ENCODE data around the gene CDH23. TPM values are rescaled to one million over a fixed set of nuclear protein-coding genes. Genes with fewer than 3 reads are reported as not detected.

CDH23 gene
- total and polyA plus RNA-seq, 2 of the 8 experiments (the other 6 are each of a cell fraction or from before 2014, with no cell fraction given) = 1.9 to 4.9 TPM

- H3K9ac ChIP-seq (replicated peaks in 1 of 4; ENCODE audit: extremely low read depth in 1 of 4, low read depth in 3 of 4, low read length in 3 of 4) = no peak overlapping the region
- no peak overlapping the region for H4K91ac ChIP-seq (replicated peaks; ENCODE audit: insufficient read length, low read length)
- DNase-seq (ENCODE audit: low read depth in 1 of 2, low spot score in 2 of 2) = no peak
- H2BK12ac ChIP-seq (ENCODE audit: low read depth, low read length) = peak overlapping the region; percentile 80; the same call in 1 of the 2 replicates
- H2AFZ ChIP-seq (ENCODE audit: low read length) = no peak overlapping the region
- 100% methylated on average over 1 of the region's 1 CpG; no CpG with 5 or more reads in 1 of the 2 experiments for WGBS, 2 experiments (ENCODE audit: extremely low coverage in 1 of 2, insufficient coverage in 1 of 2, insufficient read length in 1 of 2, insufficient replicate concordance in 2 of 2, low coverage in 1 of 2, low lambda C conversion rate in 2 of 2, missing lambda C conversion rate in 1 of 2)
- no peaks in the 10 kb centered on the region for H3K79me1 ChIP-seq (ENCODE audit: low read depth, low read length)
- H3K4ac ChIP-seq (replicated peaks; ENCODE audit: insufficient read length, low read depth, low read length) = no peak overlapping the region
- no peaks in the 10 kb centered on the region for H3K36me3 ChIP-seq (ENCODE audit: control insufficient read depth in 2 of 4, insufficient read depth in 4 of 4, low read length in 3 of 4)
- H4K8ac ChIP-seq (ENCODE audit: extremely low read depth, insufficient read depth, low read length) = no peak overlapping the region
- H3K4me2 ChIP-seq (ENCODE audit: insufficient read depth in 1 of 2, low read depth in 2 of 2, low read length in 2 of 2) = no peak overlapping the region
- peak overlapping the region; percentile 16; the same call in 1 of the 2 replicates for H2BK5ac ChIP-seq (ENCODE audit: low read depth, low read length)
- no peak overlapping the region for H3K14ac ChIP-seq (ENCODE audit: insufficient read length)
- H4K5ac ChIP-seq (ENCODE audit: insufficient read length, low read depth, low read length) = no peak overlapping the region
- FAIRE-seq = no peak
- no peak overlapping the region for H3K27ac ChIP-seq (ENCODE audit: low read depth, low read length)
- 0 out of 2 replicates have a peak overlapping the region, but pooled peaks have one; percentile 33 for H2AK5ac ChIP-seq (ENCODE audit: low read depth, low read length)
- peaks cover 0 to 16% (median 11%) of the 10 kb centered on the region in 4 experiments; a peak in 4 of 7 replicates for H3K27me3 ChIP-seq (replicated peaks in 1 of 4; ENCODE audit: control insufficient read depth in 3 of 4, extremely low read depth in 1 of 4, insufficient read depth in 3 of 4, low read length in 3 of 4)
- H3K9me3 ChIP-seq (ENCODE audit: insufficient read depth in 2 of 2, low read depth in 1 of 2, low read length in 1 of 2) = no peaks in the 10 kb centered on the region
- ChIA-PET POLR2A (ENCODE audit: partially characterized antibody) (interaction anchor here (0.9 kb wide), 1 partner anchor 12 kb away, joined by 3 read pairs; no protein-coding TSS in a partner anchor), CTCF (ENCODE audit: partially characterized antibody) (interaction anchor here (0.6 to 3.2 kb wide), 13 partner anchors 10 to 1507 kb away, joined by 3 to 20 read pairs (median 4); partner anchors contain the start of gene TYSND1)
- no peaks in the 10 kb centered on the region; the same call in none of the 2 replicates for H3K23me2 ChIP-seq (ENCODE audit: low read depth, low read length)
- no peak overlapping the region for H3K4me3 ChIP-seq (ENCODE audit: extremely low read depth in 1 of 4, insufficient read depth in 2 of 4, low read depth in 3 of 4, low read length in 4 of 4)
- no peak overlapping the region for H2BK120ac ChIP-seq (replicated peaks; ENCODE audit: low read depth, low read length)
- H4K20me1 ChIP-seq (replicated peaks in 1 of 2; ENCODE audit: control insufficient read depth in 1 of 2, insufficient read depth in 2 of 2, low read length in 2 of 2) = no peaks in the 10 kb centered on the region
- no peaks in the 10 kb centered on the region for H3K79me2 ChIP-seq (ENCODE audit: control insufficient read depth in 1 of 2, insufficient read depth in 2 of 2, low read length in 2 of 2)
- H3K23ac ChIP-seq (ENCODE audit: insufficient read length) = no peak overlapping the region
- H3K56ac ChIP-seq (replicated peaks; ENCODE audit: insufficient read length, low read depth, low read length) = no peak overlapping the region
- peaks cover 10 to 27% (median 22%) of the 10 kb centered on the region in 4 experiments for H3K4me1 ChIP-seq (replicated peaks in 1 of 4; ENCODE audit: control insufficient read depth in 3 of 4, insufficient read depth in 4 of 4, low read length in 3 of 4)
- H3K18ac ChIP-seq (ENCODE audit: extremely low read depth, low read length) = no peak overlapping the region
- peak overlapping the region; percentile 25; the same call in 1 of the 2 replicates for H2BK15ac ChIP-seq (ENCODE audit: low read length)
- peak overlapping the region; percentile 89; the same call in 1 of the 2 replicates for H2BK20ac ChIP-seq (ENCODE audit: low read length)
- TF ChIP-seq POLR2AphosphoS5 (IDR thresholded peaks at IDR 0.05; ENCODE audit: low read depth, low read length) (no peak), MAFK (IDR thresholded peaks at IDR 0.05; ENCODE audit: low read depth, low read length) (no peak), KDM1A (IDR thresholded peaks at IDR 0.05; ENCODE audit: borderline replicate concordance, low read length) (no peak), TCF12 (IDR thresholded peaks at IDR 0.05; ENCODE audit: low read depth, low read length) (no peak), SAP30 (IDR thresholded peaks at IDR 0.05; ENCODE audit: insufficient read depth, insufficient replicate concordance, low read length) (no peak), CREB1 (IDR thresholded peaks at IDR 0.05) (no peak), RFX5 (IDR thresholded peaks at IDR 0.05; ENCODE audit: borderline replicate concordance, low read depth, low read length) (no peak), GABPA (IDR thresholded peaks at IDR 0.05; ENCODE audit: borderline replicate concordance, insufficient read depth, low read length) (no peak), GTF2F1 (IDR thresholded peaks at IDR 0.05; ENCODE audit: borderline replicate concordance, low read depth, low read length) (no peak), JUND (IDR thresholded peaks at IDR 0.05; ENCODE audit: low read length) (no peak), SP4 (IDR thresholded peaks at IDR 0.05; ENCODE audit: low read length) (no peak), EP300 (IDR thresholded peaks at IDR 0.05; ENCODE audit: borderline replicate concordance in 1 of 2, low read depth in 2 of 2, low read length in 2 of 2) (no peak), RXRA (IDR thresholded peaks at IDR 0.05; ENCODE audit: insufficient read depth, low read depth, low read length) (no peak), SIN3A (conservative IDR thresholded peaks at IDR 0.05 in 1 of 2, IDR thresholded peaks at IDR 0.05 in 1 of 2; ENCODE audit: low read depth in 1 of 2, low read length in 2 of 2) (no peak)
These were observed 256.3 kb downstream of the CDH23 start for GRCh38 chr10:71653044-71653443.
